OCI-LY7 (cell line): ENCODE results near the gene TUFM. TPM values are rescaled to one million over a fixed set of nuclear protein-coding genes. Genes with fewer than 3 reads are reported as not detected.
"Not testable (repeated sequence)": the region's sequence is repeated elsewhere in the genome, so short reads cannot be mapped to it uniquely, and the experiment has no call there.

Experiments
- BruUV-seq: library from RNA; stranded (reverse); fragments of 400-500 nt; replicated peaks from 2 replicates; lab custom pipeline; 2021; lab: Mats Ljungman, UMichigan
- CTCF ChIA-PET: fragments of 300-600 bp; sonication (Branson Sonifier 250); formaldehyde crosslinking; loops from one replicate; lab custom pipeline; 2022; ENCODE audit warnings: antibody characterized with exemption; ENCODE audit not compliant: unreplicated experiment; lab: Charles Lee
- POLR2A ChIA-PET: fragments of 300-600 bp; sonication (Branson Sonifier 250); formaldehyde crosslinking; loops from one replicate; lab custom pipeline; 2022; ENCODE audit warnings: antibody characterized with exemption; lab: Charles Lee
- DNase-seq: peaks from one replicate; pipeline ENCODE4 v3.0.0-alpha.2; 2015; ENCODE audit warnings: low spot score
- H2AFZ ChIP-seq: fragments of 200-600 bp; sonication (generic), shearing (Covaris generic); 2 replicates; pipeline ENCODE4 v1.6.1; 2014; ENCODE audit warnings: mild to moderate bottlenecking, antibody characterized with exemption, low read length, moderate library complexity
- H3K27ac ChIP-seq: fragments of 200-600 bp; sonication (generic); 2 replicates; pipeline ENCODE4 v1.5.1; 2014; ENCODE audit warnings: mixed run types, low read depth, mild to moderate bottlenecking, moderate library complexity, low read length, inconsistent platforms; ENCODE audit not compliant: poor library complexity, severe bottlenecking
- H3K36me3 ChIP-seq: fragments of 200-600 bp; sonication (generic); 2 replicates; pipeline ENCODE4 v1.6.1; 2014; ENCODE audit warnings: mild to moderate bottlenecking, antibody characterized with exemption, low read length, moderate library complexity, mixed read lengths; ENCODE audit not compliant: insufficient read depth
- H3K4me1 ChIP-seq: fragments of 200-600 bp; sonication (generic); 2 replicates; pipeline ENCODE4 v1.5.1; 2014; ENCODE audit warnings: mild to moderate bottlenecking, low read length; ENCODE audit not compliant: insufficient read depth, poor library complexity, severe bottlenecking
- H3K4me2 ChIP-seq: fragments of 200-600 bp; sonication (generic); 2 replicates; pipeline ENCODE4 v1.6.1; 2014; ENCODE audit warnings: mild to moderate bottlenecking, low read length
- H3K4me3 ChIP-seq: fragments of 200-600 bp; sonication (generic); 2 replicates; pipeline ENCODE4 v1.5.1; 2014; ENCODE audit warnings: mild to moderate bottlenecking, low read depth, low read length; ENCODE audit not compliant: poor library complexity, severe bottlenecking
- H3K79me2 ChIP-seq: fragments of 200-600 bp; sonication (generic); 2 replicates; pipeline ENCODE4 v1.6.1; 2016; ENCODE audit warnings: low read depth, mild to moderate bottlenecking, low read length, moderate library complexity, mixed read lengths; ENCODE audit not compliant: insufficient read depth
- H3K9me2 ChIP-seq: fragments of 200-600 bp; sonication (generic); 2 replicates; pipeline ENCODE4 v1.6.1; 2016; ENCODE audit warnings: mild to moderate bottlenecking, low read length, mixed read lengths; ENCODE audit not compliant: insufficient read depth
- H3K9me3 ChIP-seq: fragments of 200-600 bp; sonication (generic); 2 replicates; pipeline ENCODE4 v1.6.1; 2014; ENCODE audit warnings: mild to moderate bottlenecking, mixed run types, low read length, mixed read lengths
- H4K20me1 ChIP-seq: fragments of 200-600 bp; sonication (generic); 2 replicates; pipeline ENCODE4 v1.6.1; 2014; ENCODE audit warnings: mild to moderate bottlenecking, antibody characterized with exemption, low read length, moderate library complexity, mixed read lengths; ENCODE audit not compliant: insufficient read depth
- CTCF ChIP-seq: fragments of 200-600 bp; sonication (generic); conservative IDR thresholded peaks from 2 replicates; pipeline ENCODE4 v1.5.1; 2014; ENCODE audit warnings: mild to moderate bottlenecking, antibody characterized with exemption, low read length, moderate library complexity, mixed read lengths
- EZH2phosphoT487 ChIP-seq: fragments of 200-600 bp; sonication (generic); IDR thresholded peaks from 2 replicates; pipeline ENCODE4 v1.6.1; 2018; ENCODE audit warnings: low read depth, borderline replicate concordance, mild to moderate bottlenecking, mixed run types, antibody characterized with exemption, low read length, moderate library complexity, mixed read lengths
- intact Hi-C: fragments of 100-400 bp; cut with micrococcal nuclease; formaldehyde crosslinking; loops from one replicate; pipeline ENCODE4 v1.10.0; 2022; ENCODE audit not compliant: unreplicated experiment
- total RNA-seq, 2 experiments: library from RNA; depleted of rRNA in 1 of 2; stranded (reverse); fragments of >200 nt in 1 of 2; shearing (Covaris generic) in 1 of 2; gene quantifications; 2 replicates each; pipeline ENCODE4 v1.2.3, GENCODE V29; 2014 to 2022

The TUFM gene
- total RNA-seq, 2 experiments from 2014 or later, result 184 to 211 TPM

DNA sequence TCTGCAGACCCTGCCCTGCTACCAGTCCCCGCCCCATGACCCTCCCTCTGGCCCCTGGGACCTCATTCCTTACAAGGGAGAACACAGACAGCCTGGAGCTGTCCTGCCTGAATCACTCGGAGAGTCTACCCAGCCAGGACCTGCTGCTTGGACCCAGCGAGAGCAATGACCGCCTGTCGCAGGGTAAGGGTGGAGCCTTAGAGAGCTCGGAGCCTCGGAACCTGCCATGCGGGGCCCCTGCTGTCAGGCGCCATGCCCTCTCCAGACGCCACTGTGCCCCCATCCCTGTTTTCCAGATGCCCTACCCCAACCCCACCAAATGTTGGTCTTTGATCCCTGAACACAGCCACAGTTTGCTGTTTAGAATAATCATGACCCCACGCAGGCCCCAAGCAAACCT lies 23.1 kb upstream of the TUFM start:
- CTCF ChIA-PET, result no interaction called here
- H3K36me3 ChIP-seq, result peaks cover 67% of the 10 kb centered on the region
- no TSS peak for BruUV-seq
- H3K4me2 ChIP-seq, result no peak overlapping the region
- no peak for TF ChIP-seq CTCF
- TF ChIP-seq EZH2phosphoT487, result no peak
- H3K9me2 ChIP-seq, result no peaks in the 10 kb centered on the region
- no peak overlapping the region for H3K4me3 ChIP-seq
- intact Hi-C loops, result no loop called here
- H3K9me3 ChIP-seq, result no peaks in the 10 kb centered on the region
- POLR2A ChIA-PET, result no interaction called here
- peaks cover 10% of the 10 kb centered on the region for H3K4me1 ChIP-seq
- no peak for DNase-seq
- H2AFZ ChIP-seq, result no peak overlapping the region
- no peak overlapping the region for H3K27ac ChIP-seq
- no peaks in the 10 kb centered on the region; the same call in 1 of the 2 replicates for H4K20me1 ChIP-seq
- peaks cover 16% of the 10 kb centered on the region for H3K79me2 ChIP-seq

GRCh38 chr16:28867646-28868045 lies 21.5 kb upstream of the TUFM start:
- H2AFZ ChIP-seq, H3K4me2 ChIP-seq, H3K4me3 ChIP-seq, intact Hi-C loops, H3K27ac ChIP-seq, H3K9me3 ChIP-seq, BruUV-seq, POLR2A ChIA-PET, H4K20me1 ChIP-seq, H3K9me2 ChIP-seq, DNase-seq: not testable (repeated sequence)
- Histone ChIP-seq H3K36me3 (peaks cover 51% of the 10 kb centered on the region), H3K79me2 (peaks cover 24% of the 10 kb centered on the region), H3K4me1 (peaks cover 11% of the 10 kb centered on the region)
- CTCF ChIA-PET, result interaction anchor here (0.5 kb wide), 1 partner anchor 47 kb away, joined by 3 read pairs; no protein-coding TSS in a partner anchor

DNA sequence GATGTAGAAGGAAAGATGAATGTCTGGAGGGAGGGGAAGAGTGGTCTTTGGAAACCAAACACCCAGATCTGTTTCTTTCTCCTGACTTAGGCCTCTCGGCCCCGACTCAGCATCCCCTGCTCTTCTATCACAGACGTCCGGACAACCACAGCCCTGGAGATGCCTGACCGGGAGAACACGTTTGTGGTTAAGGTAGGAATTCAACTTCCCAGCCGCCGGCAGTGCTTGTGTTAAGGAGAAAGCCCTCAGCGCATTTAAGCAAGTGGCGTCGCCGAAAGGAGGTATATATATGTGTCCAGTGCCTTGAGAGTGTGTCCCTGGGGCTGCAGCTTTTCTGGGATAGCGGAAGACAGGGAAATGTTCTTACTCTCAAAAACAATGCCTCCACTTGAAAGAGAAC lies 21.1 kb upstream of the TUFM start:
- Histone ChIP-seq H3K4me1 (peaks cover 12% of the 10 kb centered on the region), H2AFZ (no peak overlapping the region), H3K9me2 (no peaks in the 10 kb centered on the region), H4K20me1 (no peaks in the 10 kb centered on the region; the same call in 1 of the 2 replicates), H3K27ac (no peak overlapping the region), H3K79me2 (peaks cover 28% of the 10 kb centered on the region), H3K36me3 (peaks cover 47% of the 10 kb centered on the region), H3K4me2 (no peak overlapping the region), H3K9me3 (no peaks in the 10 kb centered on the region), H3K4me3 (no peak overlapping the region)
- intact Hi-C loops, result no loop called here
- DNase-seq, result no peak
- ChIA-PET POLR2A (no interaction called here), CTCF (interaction anchor here (0.5 kb wide), 1 partner anchor 47 kb away, joined by 3 read pairs; no protein-coding TSS in a partner anchor)
- TF ChIP-seq CTCF (no peak), EZH2phosphoT487 (no peak)
- no TSS peak for BruUV-seq
